Parathyroid adenoma (tissue), 2 donors: ENCODE results near the gene WASF3.

Source experiments
- H2AFZ ChIP-seq: fragments of 300-600 bp; sonication (generic); one replicate; pipeline ENCODE4 v1.7.0; 2017; ENCODE audit warnings: antibody characterized with exemption, mild to moderate bottlenecking
- H3K27ac ChIP-seq: fragments of 300-600 bp; sonication (generic); one replicate; pipeline ENCODE4 v1.7.0; 2017
- H3K27me3 ChIP-seq: fragments of 300-600 bp; sonication (generic); one replicate; pipeline ENCODE4 v1.7.0; 2017; ENCODE audit warnings: low read length; ENCODE audit not compliant: control insufficient read depth, insufficient read depth
- H3K36me3 ChIP-seq: fragments of 300-600 bp; sonication (generic); one replicate; pipeline ENCODE4 v1.7.0; 2017; ENCODE audit warnings: low read length; ENCODE audit not compliant: control insufficient read depth, insufficient read depth
- H3K4me1 ChIP-seq: fragments of 300-600 bp; sonication (generic); one replicate; pipeline ENCODE4 v1.7.0; 2017; ENCODE audit warnings: control low read depth
- H3K4me2 ChIP-seq: fragments of 300-600 bp; sonication (generic); one replicate; pipeline ENCODE4 v1.7.0; 2017; ENCODE audit warnings: low read length
- H3K4me3 ChIP-seq: fragments of 300-600 bp; sonication (generic); one replicate; pipeline ENCODE4 v1.7.0; 2017; ENCODE audit warnings: low read depth, low read length
- H3K79me2 ChIP-seq: fragments of 300-600 bp; sonication (generic); one replicate; pipeline ENCODE4 v1.7.0; 2017; ENCODE audit warnings: control low read depth
- H3K9ac ChIP-seq: fragments of 300-600 bp; sonication (generic); one replicate; pipeline ENCODE4 v1.7.0; 2017; ENCODE audit warnings: mild to moderate bottlenecking
- H3K9me3 ChIP-seq: fragments of 300-600 bp; sonication (generic); one replicate; pipeline ENCODE4 v1.7.0; 2017; ENCODE audit warnings: low read length; ENCODE audit not compliant: control insufficient read depth
- CTCF ChIP-seq: fragments of 300-600 bp; sonication (generic); IDR thresholded peaks from one replicate; pipeline ENCODE4 v1.7.0; 2017; ENCODE audit warnings: antibody characterized with exemption, mild to moderate bottlenecking
- donor health status: primary hyperparathyroidism.

WASF3 gene

GRCh38 chr13:26727122-26727521, 169.6 kb downstream of the WASF3 start:
- Histone ChIP-seq H3K9ac (no peak overlapping the region), H2AFZ (no peak overlapping the region), H3K4me2 (no peak overlapping the region), H3K4me1 (no peaks in the 10 kb centered on the region), H3K79me2 (no peaks in the 10 kb centered on the region), H3K4me3 (no peak overlapping the region), H3K27ac (no peak overlapping the region), H3K36me3 (no peaks in the 10 kb centered on the region), H3K9me3 (no peaks in the 10 kb centered on the region), H3K27me3 (no peaks in the 10 kb centered on the region)
- no peak for TF ChIP-seq CTCF

- H2AFZ ChIP-seq = no peak overlapping the region
- no peak for TF ChIP-seq CTCF
- H3K4me3 ChIP-seq = no peak overlapping the region
- H3K9ac ChIP-seq = no peak overlapping the region
- no peaks in the 10 kb centered on the region for H3K9me3 ChIP-seq
- H3K4me1 ChIP-seq = no peaks in the 10 kb centered on the region
- H3K79me2 ChIP-seq = no peaks in the 10 kb centered on the region
- H3K27ac ChIP-seq = no peak overlapping the region
- H3K4me2 ChIP-seq = no peak overlapping the region
- H3K27me3 ChIP-seq = no peaks in the 10 kb centered on the region
- no peaks in the 10 kb centered on the region for H3K36me3 ChIP-seq
Observed at GRCh38 chr13:26727633-26728032, 170.2 kb downstream of the WASF3 start.

GRCh38 chr13:26735677-26736076, 178.2 kb downstream of the WASF3 start:
- Histone ChIP-seq H2AFZ (no peak overlapping the region), H3K9ac (no peak overlapping the region), H3K9me3 (no peaks in the 10 kb centered on the region), H3K36me3 (no peaks in the 10 kb centered on the region), H3K79me2 (no peaks in the 10 kb centered on the region), H3K4me2 (no peak overlapping the region), H3K27me3 (no peaks in the 10 kb centered on the region), H3K27ac (no peak overlapping the region), H3K4me1 (no peaks in the 10 kb centered on the region), H3K4me3 (no peak overlapping the region)
- TF ChIP-seq CTCF = no peak
